HG02759 (cell line): Measurements from ENCODE around the gene PGAM4.
"Not testable (repeated sequence)": the region's sequence is repeated elsewhere in the genome, so short reads cannot be mapped to it uniquely, and the experiment has no call there.

Experiments used
- ATAC-seq: cut with Tn5 transposase; IDR thresholded peaks from one replicate; pipeline ENCODE4 v1.9.1; 2021; ENCODE audit warnings: mild to moderate bottlenecking, moderate library complexity; ENCODE audit not compliant: unreplicated experiment

The PGAM4 gene

DNA sequence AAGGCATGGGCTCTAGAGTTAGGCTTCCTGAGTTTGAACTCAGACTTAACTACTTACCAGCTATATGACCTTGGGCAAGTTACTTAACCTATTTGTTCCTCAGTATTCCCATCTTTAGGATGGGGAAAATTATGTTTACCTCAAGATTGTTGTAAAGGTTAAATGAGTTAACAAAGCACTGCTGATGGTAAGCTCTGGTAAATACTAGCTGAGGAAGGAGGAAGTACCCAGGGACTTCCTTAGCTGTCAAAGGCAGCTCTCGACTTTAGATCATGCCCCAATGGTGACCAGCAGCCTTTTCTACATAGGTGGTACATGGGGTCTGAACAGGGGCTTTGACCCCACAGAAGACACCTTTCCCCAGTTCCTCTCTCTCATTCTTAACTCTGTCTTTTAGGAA lies 38.9 kb downstream of the PGAM4 start:
- no peak for ATAC-seq

DNA sequence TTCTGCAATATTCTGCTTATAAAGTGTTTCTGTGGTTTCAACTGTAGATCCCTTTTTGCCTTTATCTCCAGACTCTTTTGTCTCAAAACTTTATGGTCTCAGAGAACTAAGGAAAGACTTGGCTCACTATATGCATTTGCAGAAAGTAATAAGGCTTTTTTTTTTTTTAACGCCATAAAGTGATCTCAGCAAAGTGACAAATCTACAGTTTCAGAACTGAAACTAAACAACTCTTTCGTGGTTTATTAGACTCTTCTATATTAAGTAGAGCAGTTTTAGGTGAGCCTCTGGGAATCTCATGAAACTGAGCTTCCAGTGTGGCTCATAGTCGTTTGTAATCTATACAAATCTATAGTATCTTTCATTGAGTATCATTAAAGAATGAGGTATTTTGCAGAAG lies 43.7 kb downstream of the PGAM4 start:
- ATAC-seq: no peak

DNA sequence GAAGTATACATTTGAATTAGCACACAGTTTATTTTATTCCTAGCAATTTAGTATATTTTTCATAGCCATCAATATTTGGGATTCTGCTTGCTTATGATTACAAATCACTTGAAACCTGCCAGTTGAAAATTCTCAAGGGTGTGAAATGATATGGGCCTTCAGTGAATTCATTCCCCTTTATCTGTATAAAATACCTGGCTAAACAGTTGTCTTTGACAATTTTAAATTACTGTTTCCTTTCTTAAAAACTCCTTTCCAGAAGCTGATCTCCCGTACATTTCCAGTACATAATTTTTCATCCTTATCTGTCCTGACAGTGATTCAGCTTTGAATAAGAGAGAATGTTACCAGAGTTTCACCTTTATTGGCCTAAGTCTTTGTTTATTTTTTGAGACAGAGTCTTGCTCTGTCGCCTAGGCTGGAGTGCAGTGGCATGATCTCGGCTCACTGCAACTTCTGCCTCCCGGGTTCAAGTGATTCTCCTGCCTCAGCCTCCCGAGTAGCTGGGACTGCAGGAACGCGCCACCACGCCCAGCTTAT lies 45.0 kb downstream of the PGAM4 start:
- ATAC-seq: no peak

DNA sequence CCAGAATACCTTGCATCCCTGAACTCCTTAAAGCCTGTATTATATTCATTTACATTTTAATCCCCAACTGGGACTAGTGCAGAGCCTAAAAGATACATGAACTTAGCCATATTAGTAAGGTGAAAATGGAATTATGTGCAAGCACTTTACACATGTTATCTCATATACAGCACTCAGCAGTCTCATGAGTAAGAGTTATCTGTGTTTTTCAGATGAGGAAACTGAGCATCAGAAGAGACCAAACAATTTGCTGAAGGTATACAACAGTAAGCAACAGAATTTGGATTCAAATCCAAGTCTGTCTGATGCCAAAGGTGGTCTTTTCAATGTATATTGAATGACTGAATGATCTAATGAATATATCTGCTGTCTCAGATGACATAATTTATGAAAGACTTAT lies 46.7 kb downstream of the PGAM4 start:
- ATAC-seq: no peak

DNA sequence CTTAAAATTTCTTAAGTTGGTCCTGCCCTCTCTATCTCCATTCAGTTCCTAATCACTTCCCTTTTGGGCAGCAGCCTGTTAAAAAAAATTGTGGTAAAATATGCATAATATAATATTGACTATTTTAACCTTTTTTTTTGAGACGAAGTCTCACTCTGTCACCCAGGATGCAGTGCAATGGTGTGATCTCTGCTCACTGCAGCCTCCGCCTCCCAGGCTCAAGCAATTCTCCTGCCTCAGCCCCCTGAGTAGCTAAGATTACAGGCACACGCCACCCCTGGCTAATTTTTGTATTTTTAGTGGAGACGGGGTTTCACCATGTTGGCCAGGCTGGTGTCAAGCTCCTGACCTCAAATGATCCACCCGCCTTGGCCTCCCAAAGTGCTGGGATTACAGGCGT lies 50.1 kb downstream of the PGAM4 start:
- ATAC-seq: not testable (repeated sequence)

DNA sequence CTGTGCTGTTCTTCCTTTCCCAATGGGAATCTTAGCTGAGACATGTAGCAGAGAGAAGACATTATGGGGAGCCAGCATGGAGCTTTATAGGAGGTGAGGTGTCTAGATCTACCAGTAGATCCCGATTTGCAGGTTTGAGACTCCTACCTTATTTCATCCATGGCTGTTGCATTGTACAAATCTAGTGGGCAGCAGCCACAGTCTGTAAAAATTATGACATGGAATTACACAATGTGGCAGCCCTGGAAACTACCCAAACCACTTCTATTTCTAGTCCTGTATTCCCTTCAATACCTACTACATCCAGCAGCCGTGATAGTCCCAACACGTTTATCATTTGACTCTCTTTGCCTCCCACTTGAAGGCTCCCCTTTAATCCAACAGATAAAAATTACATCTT lies 50.9 kb downstream of the PGAM4 start:
- ATAC-seq: no peak
